Tracheal epithelial cell (primary cell): ENCODE measurements around the gene CENPM. TPM values are rescaled to one million over a fixed set of nuclear protein-coding genes. Genes with fewer than 3 reads are reported as not detected.

Experiments used
- total RNA-seq: library from RNA; depleted of rRNA; stranded (reverse); fragments of >200 nt; gene quantifications from 2 replicates; pipeline ENCODE4 v1.2.1, GENCODE V29; 2014

The CENPM gene
- total RNA-seq = 3.2 and 7.7 TPM in 2 replicates

GRCh38 chr22:41946629-41947423 lies at the start of gene CENPM:
Gene CENPM (minus strand): TSS chr22:41947152. CDS start chr22:41947076, 76 bp downstream.

GRCh38 chr22:41969110-41969646 lies 22.2 kb upstream of the CENPM start, which contains the start of gene SEPTIN3:
Gene SEPTIN3 (plus strand): TSS chr22:41969443. CDS start chr22:41971493, 2,050 bp downstream.

GRCh38 chr22:41951898-41952474 lies 5.0 kb upstream of the CENPM start, which contains the start of gene SMIM45:
Gene SMIM45 (plus strand): TSS chr22:41952150.

GRCh38 chr22:41915035-41915785 lies 31.7 kb downstream of the CENPM start, which contains the start of gene SHISA8:
Gene SHISA8 (minus strand): TSS chr22:41915074. CDS start chr22:41914667, 407 bp downstream.

Other genes starting within 250 kb of the CENPM start
- gene MEI1, start 247.6 kb downstream of the CENPM start, total RNA-seq = 0.48 TPM in 1 of 2 replicates, not detected in the other
- 10.4 and 11.8 TPM in 2 replicates for gene CCDC134, start 146.5 kb downstream of the CENPM start, total RNA-seq
- gene SREBF2, start 114.0 kb downstream of the CENPM start, total RNA-seq = 68.4 and 91.0 TPM in 2 replicates
- gene SHISA8, start 32.1 kb downstream of the CENPM start, total RNA-seq = not detected in 2 replicates
- gene TNFRSF13C, start 20.3 kb downstream of the CENPM start, total RNA-seq = under 0.01 TPM in 1 of 2 replicates, not detected in the other
- 0.24 TPM in 1 of 2 replicates, not detected in the other for gene SEPTIN3, start 22.3 kb upstream of the CENPM start, total RNA-seq
- gene WBP2NL, start 51.6 kb upstream of the CENPM start, total RNA-seq = under 0.01 TPM in 1 of 2 replicates, not detected in the other
- 23.9 and 28.2 TPM in 2 replicates for gene NAGA, start 123.7 kb upstream of the CENPM start, total RNA-seq
- gene PHETA2, start 127.1 kb upstream of the CENPM start, total RNA-seq = 5.1 and 6.7 TPM in 2 replicates
- 3.9 and 4.7 TPM in 2 replicates for gene SMDT1, start 132.5 kb upstream of the CENPM start, total RNA-seq
- gene NDUFA6, start 143.6 kb upstream of the CENPM start, total RNA-seq = 32.3 and 41.6 TPM in 2 replicates
- 0.24 and 0.85 TPM in 2 replicates for gene CYP2D6, start 183.7 kb upstream of the CENPM start, total RNA-seq